HG03097 (cell line): Measurements from ENCODE around the gene WASHC2A.
A peak's percentile ranks its signal among the peaks of the same experiment; 100 is the strongest.
"Not testable (repeated sequence)": the region's sequence is repeated elsewhere in the genome, so short reads cannot be mapped to it uniquely, and the experiment has no call there.

Experiments used
- ATAC-seq: cut with Tn5 transposase; IDR thresholded peaks from one replicate; pipeline ENCODE4 v1.9.1; 2021; ENCODE audit not compliant: unreplicated experiment, low FRiP score

The WASHC2A gene

GRCh38 chr10:50059946-50060345, 7.8 kb upstream of the WASHC2A start:
- ATAC-seq, result not testable (repeated sequence)

GRCh38 chr10:50061548-50061947, 6.2 kb upstream of the WASHC2A start:
- ATAC-seq, result not testable (repeated sequence)

- ATAC-seq, result no peak
Observed at GRCh38 chr10:50063100-50063499, 4.7 kb upstream of the WASHC2A start.

GRCh38 chr10:50068352-50068659, 552 bp downstream of the WASHC2A start:
- ATAC-seq, result not testable (repeated sequence)

GRCh38 chr10:50075139-50075538, 7.4 kb downstream of the WASHC2A start:
- not testable (repeated sequence) for ATAC-seq

- ATAC-seq, result not testable (repeated sequence)
Observed at GRCh38 chr10:50075544-50075943, 7.8 kb downstream of the WASHC2A start.

- not testable (repeated sequence) for ATAC-seq
Observed at GRCh38 chr10:50091304-50091703, 23.6 kb downstream of the WASHC2A start.

GRCh38 chr10:50092928-50093327, 25.2 kb downstream of the WASHC2A start:
- ATAC-seq, result not testable (repeated sequence)

- ATAC-seq, result not testable (repeated sequence)
Observed at GRCh38 chr10:50094630-50095029, 26.9 kb downstream of the WASHC2A start.

- not testable (repeated sequence) for ATAC-seq
Observed at GRCh38 chr10:50095402-50095801, 27.6 kb downstream of the WASHC2A start.

- ATAC-seq, result not testable (repeated sequence)
Observed at GRCh38 chr10:50096722-50097121, 29.0 kb downstream of the WASHC2A start.

GRCh38 chr10:50098645-50099044, 30.9 kb downstream of the WASHC2A start:
- not testable (repeated sequence) for ATAC-seq

- not testable (repeated sequence) for ATAC-seq
Observed at GRCh38 chr10:50101139-50101582, 33.4 kb downstream of the WASHC2A start.

GRCh38 chr10:50101747-50102146, 34.0 kb downstream of the WASHC2A start:
- not testable (repeated sequence) for ATAC-seq

GRCh38 chr10:50102267-50102666, 34.5 kb downstream of the WASHC2A start:
- ATAC-seq, result peak; percentile 75

GRCh38 chr10:50108999-50109698, 41.4 kb downstream of the WASHC2A start:
- not testable (repeated sequence) for ATAC-seq

GRCh38 chr10:50112419-50113112, 44.8 kb downstream of the WASHC2A start:
- not testable (repeated sequence) for ATAC-seq

- not testable (repeated sequence) for ATAC-seq
Observed at GRCh38 chr10:50126765-50127164, 59.0 kb downstream of the WASHC2A start.

- ATAC-seq, result not testable (repeated sequence)
Observed at GRCh38 chr10:50127770-50128292, 60.1 kb downstream of the WASHC2A start.

GRCh38 chr10:50131245-50131965, 63.7 kb downstream of the WASHC2A start:
- ATAC-seq, result not testable (repeated sequence)

- not testable (repeated sequence) for ATAC-seq
Observed at GRCh38 chr10:50132322-50132721, 64.6 kb downstream of the WASHC2A start.
